Neuron (in vitro differentiated cells): ENCODE measurements around the gene LGR4.

Source experiments
- H2AFZ ChIP-seq: one replicate; pipeline ENCODE4 v1.6.1; 2013; ENCODE audit warnings: low read depth, mild to moderate bottlenecking, inconsistent platforms, low read length, moderate library complexity
- H3K27me3 ChIP-seq: one replicate; pipeline ENCODE4 v1.6.1; 2013; ENCODE audit warnings: low read length; ENCODE audit not compliant: insufficient read depth
- H3K36me3 ChIP-seq: one replicate; pipeline ENCODE4 v1.6.1; 2013; ENCODE audit warnings: low read length; ENCODE audit not compliant: insufficient read depth
- H3K4me1 ChIP-seq: one replicate; pipeline ENCODE4 v1.6.1; 2013; ENCODE audit warnings: low read length; ENCODE audit not compliant: insufficient read depth
- H3K4me3 ChIP-seq: 2 replicates; pipeline ENCODE4 v1.5.1; 2013; ENCODE audit warnings: mild to moderate bottlenecking, low read length, moderate library complexity
- H3K9me3 ChIP-seq: one replicate; pipeline ENCODE4 v1.6.1; 2013; ENCODE audit warnings: low read length

The LGR4 gene

GRCh38 chr11:27423125-27423524 lies 49.5 kb downstream of the LGR4 start:
- Histone ChIP-seq H3K4me1 (peaks cover 30% of the 10 kb centered on the region), H3K9me3 (no peaks in the 10 kb centered on the region), H3K27me3 (no peaks in the 10 kb centered on the region), H2AFZ (no peak overlapping the region), H3K4me3 (no peak overlapping the region), H3K36me3 (peaks cover 4% of the 10 kb centered on the region)

- no peaks in the 10 kb centered on the region for H3K9me3 ChIP-seq
- H3K36me3 ChIP-seq: peaks cover 4% of the 10 kb centered on the region
- peaks cover 30% of the 10 kb centered on the region for H3K4me1 ChIP-seq
- H3K27me3 ChIP-seq: no peaks in the 10 kb centered on the region
- no peak overlapping the region for H2AFZ ChIP-seq
- H3K4me3 ChIP-seq: no peak overlapping the region
Observed at GRCh38 chr11:27421819-27422494, 50.6 kb downstream of the LGR4 start.

- Histone ChIP-seq H3K9me3 (no peaks in the 10 kb centered on the region), H3K4me3 (no peak overlapping the region), H3K4me1 (peaks cover 30% of the 10 kb centered on the region), H2AFZ (no peak overlapping the region), H3K27me3 (no peaks in the 10 kb centered on the region), H3K36me3 (peaks cover 2% of the 10 kb centered on the region)
Observed at GRCh38 chr11:27420722-27421572, 51.6 kb downstream of the LGR4 start.

- no peaks in the 10 kb centered on the region for H3K36me3 ChIP-seq
- no peak overlapping the region for H3K4me3 ChIP-seq
- no peaks in the 10 kb centered on the region for H3K9me3 ChIP-seq
- H3K27me3 ChIP-seq: no peaks in the 10 kb centered on the region
- H2AFZ ChIP-seq: no peak overlapping the region
- H3K4me1 ChIP-seq: peaks cover 30% of the 10 kb centered on the region
Observed at GRCh38 chr11:27420217-27420616, 52.4 kb downstream of the LGR4 start.

GRCh38 chr11:27418356-27418755 lies 54.2 kb downstream of the LGR4 start:
- H3K9me3 ChIP-seq: no peaks in the 10 kb centered on the region
- peaks cover 22% of the 10 kb centered on the region for H3K4me1 ChIP-seq
- H3K27me3 ChIP-seq: no peaks in the 10 kb centered on the region
- H2AFZ ChIP-seq: no peak overlapping the region
- H3K36me3 ChIP-seq: no peaks in the 10 kb centered on the region
- H3K4me3 ChIP-seq: no peak overlapping the region

- H3K4me1 ChIP-seq: peaks cover 10% of the 10 kb centered on the region
- H3K9me3 ChIP-seq: no peaks in the 10 kb centered on the region
- no peaks in the 10 kb centered on the region for H3K27me3 ChIP-seq
- no peak overlapping the region for H3K4me3 ChIP-seq
- peaks cover 5% of the 10 kb centered on the region for H3K36me3 ChIP-seq
- H2AFZ ChIP-seq: no peak overlapping the region
Observed at GRCh38 chr11:27416568-27417176, 55.9 kb downstream of the LGR4 start.

GRCh38 chr11:27414644-27415043 lies 57.9 kb downstream of the LGR4 start:
- H3K4me3 ChIP-seq: no peak overlapping the region
- no peaks in the 10 kb centered on the region for H3K4me1 ChIP-seq
- H3K36me3 ChIP-seq: peaks cover 8% of the 10 kb centered on the region
- no peak overlapping the region for H2AFZ ChIP-seq
- no peaks in the 10 kb centered on the region for H3K27me3 ChIP-seq
- no peaks in the 10 kb centered on the region for H3K9me3 ChIP-seq

GRCh38 chr11:27413218-27413617 lies 59.4 kb downstream of the LGR4 start:
- H2AFZ ChIP-seq: no peak overlapping the region
- H3K36me3 ChIP-seq: peaks cover 15% of the 10 kb centered on the region
- H3K4me1 ChIP-seq: no peaks in the 10 kb centered on the region
- H3K27me3 ChIP-seq: no peaks in the 10 kb centered on the region
- H3K4me3 ChIP-seq: no peak overlapping the region
- H3K9me3 ChIP-seq: no peaks in the 10 kb centered on the region

- Histone ChIP-seq H3K27me3 (no peaks in the 10 kb centered on the region), H3K4me1 (no peaks in the 10 kb centered on the region), H2AFZ (no peak overlapping the region), H3K36me3 (peaks cover 15% of the 10 kb centered on the region), H3K4me3 (no peak overlapping the region), H3K9me3 (no peaks in the 10 kb centered on the region)
Observed at GRCh38 chr11:27412192-27412691, 60.3 kb downstream of the LGR4 start.

- H3K9me3 ChIP-seq: no peaks in the 10 kb centered on the region
- no peak overlapping the region for H2AFZ ChIP-seq
- no peak overlapping the region for H3K4me3 ChIP-seq
- peaks cover 15% of the 10 kb centered on the region for H3K36me3 ChIP-seq
- no peaks in the 10 kb centered on the region for H3K27me3 ChIP-seq
- no peaks in the 10 kb centered on the region for H3K4me1 ChIP-seq
Observed at GRCh38 chr11:27411328-27411727, 61.3 kb downstream of the LGR4 start.

- Histone ChIP-seq H3K9me3 (no peaks in the 10 kb centered on the region), H3K4me3 (no peak overlapping the region), H3K4me1 (no peaks in the 10 kb centered on the region), H3K36me3 (peaks cover 18% of the 10 kb centered on the region), H2AFZ (no peak overlapping the region), H3K27me3 (no peaks in the 10 kb centered on the region)
Observed at GRCh38 chr11:27410272-27410671, 62.3 kb downstream of the LGR4 start.

GRCh38 chr11:27409742-27410141 lies 62.8 kb downstream of the LGR4 start:
- Histone ChIP-seq H3K9me3 (no peaks in the 10 kb centered on the region), H3K36me3 (peaks cover 18% of the 10 kb centered on the region), H3K4me3 (no peak overlapping the region), H3K27me3 (no peaks in the 10 kb centered on the region), H3K4me1 (no peaks in the 10 kb centered on the region), H2AFZ (no peak overlapping the region)

GRCh38 chr11:27409049-27409448 lies 63.5 kb downstream of the LGR4 start:
- no peak overlapping the region for H2AFZ ChIP-seq
- no peak overlapping the region for H3K4me3 ChIP-seq
- no peaks in the 10 kb centered on the region for H3K9me3 ChIP-seq
- no peaks in the 10 kb centered on the region for H3K4me1 ChIP-seq
- H3K36me3 ChIP-seq: peaks cover 18% of the 10 kb centered on the region
- H3K27me3 ChIP-seq: no peaks in the 10 kb centered on the region
